GM21515 (cell line): ENCODE data around the gene COPS8.

ENCODE experiments used
- ATAC-seq: cut with Tn5 transposase; IDR thresholded peaks from one replicate; pipeline ENCODE4 v1.9.1; 2021; ENCODE audit not compliant: unreplicated experiment

COPS8 gene

DNA sequence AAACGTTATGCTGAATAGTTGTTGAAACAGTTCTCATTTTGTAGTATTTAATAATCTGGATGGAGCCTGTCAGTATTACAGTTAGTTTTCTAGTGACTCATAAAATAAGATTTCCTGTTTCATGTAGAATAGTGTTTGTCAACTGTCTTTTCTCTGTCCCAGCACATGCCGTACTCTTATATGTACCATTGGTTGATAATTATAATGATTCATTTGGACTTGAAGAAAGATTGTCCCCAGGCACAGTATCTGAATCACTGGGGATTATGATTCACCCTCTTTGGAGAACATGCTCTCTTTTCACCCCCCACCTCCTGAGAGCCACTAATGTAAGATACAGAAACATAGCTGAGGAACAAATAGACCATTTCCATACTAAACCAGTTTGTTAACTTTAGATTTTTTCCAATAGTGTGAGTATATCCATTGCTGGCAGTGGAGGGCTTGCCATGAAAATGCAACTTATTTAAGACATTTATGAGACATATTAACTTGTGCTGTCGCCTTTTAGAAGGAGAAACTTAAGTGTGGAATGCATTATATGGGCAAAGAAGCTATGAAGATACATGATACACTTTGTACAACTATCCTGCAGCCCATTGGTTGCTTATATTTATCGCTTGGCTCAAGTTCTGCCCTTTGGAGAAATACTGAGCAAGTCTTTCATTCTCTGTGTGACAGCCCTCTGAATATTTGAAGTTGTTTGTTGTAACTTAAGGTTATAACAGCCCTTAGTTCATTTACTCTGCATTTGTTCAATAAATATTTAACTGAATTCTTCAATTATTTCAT is 12.4 kb downstream of the COPS8 start:
- no peak for ATAC-seq

- ATAC-seq: no peak
Observed at GRCh38 chr2:237099804-237100203, 14.1 kb downstream of the COPS8 start.

DNA sequence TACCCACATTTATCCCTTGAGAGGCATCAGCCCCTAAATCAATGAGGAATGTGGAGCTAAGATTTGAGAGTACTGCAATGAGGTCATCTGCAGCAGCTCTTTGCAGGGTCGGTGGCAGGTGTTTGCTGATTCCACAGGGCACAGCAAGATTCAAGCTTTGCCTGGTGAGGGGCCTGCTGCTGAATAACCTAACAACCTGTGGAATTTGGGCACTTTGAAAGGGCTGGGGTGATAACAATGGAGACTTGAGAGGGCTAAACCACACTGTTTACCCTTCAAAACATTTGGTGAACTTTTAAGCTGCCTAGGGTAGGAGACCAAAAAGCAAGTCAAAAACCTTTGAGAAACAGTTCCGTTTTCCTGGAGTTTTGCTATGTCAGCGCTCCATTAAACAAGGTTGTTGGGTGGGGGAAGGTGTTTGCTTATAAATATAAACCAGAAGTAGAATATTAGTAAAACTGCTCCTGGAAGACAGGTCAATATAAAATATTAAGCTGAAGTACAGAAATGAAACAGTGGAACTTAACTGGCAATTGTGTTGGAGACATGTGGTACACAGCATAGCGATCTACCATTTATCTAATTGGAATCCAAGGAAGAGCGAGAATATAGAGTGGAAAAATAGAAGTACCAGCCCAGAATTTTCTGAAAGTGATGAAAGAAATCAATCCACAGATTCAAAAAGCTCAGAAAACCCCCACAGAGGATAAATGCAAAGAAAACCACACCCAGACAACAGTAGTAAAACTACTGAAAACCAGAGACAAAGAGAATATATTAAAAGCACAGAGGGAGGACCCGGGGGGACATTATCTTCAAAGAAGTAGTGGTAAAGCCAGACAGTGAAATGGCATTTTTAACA is 15.7 kb downstream of the COPS8 start:
- ATAC-seq: no peak

DNA sequence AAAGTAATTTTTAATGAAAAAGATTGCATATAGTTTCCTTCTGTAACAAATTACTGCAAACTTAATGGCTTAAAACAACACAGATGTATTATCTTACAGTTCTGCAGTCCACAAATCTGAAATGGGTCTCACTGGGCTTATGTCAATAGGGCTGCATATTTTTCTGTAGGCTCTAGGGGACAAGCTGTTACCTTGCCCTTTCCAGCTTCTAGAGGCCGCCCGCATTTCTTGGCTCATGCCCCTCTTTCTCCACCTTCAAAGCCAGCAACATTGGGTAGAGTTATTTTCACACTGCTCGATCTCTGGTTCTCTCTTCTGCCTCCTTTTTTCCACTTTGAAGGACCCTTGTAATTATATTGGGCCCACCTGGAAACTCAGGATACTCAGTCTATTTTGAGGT is 16.7 kb downstream of the COPS8 start:
- no peak for ATAC-seq

DNA sequence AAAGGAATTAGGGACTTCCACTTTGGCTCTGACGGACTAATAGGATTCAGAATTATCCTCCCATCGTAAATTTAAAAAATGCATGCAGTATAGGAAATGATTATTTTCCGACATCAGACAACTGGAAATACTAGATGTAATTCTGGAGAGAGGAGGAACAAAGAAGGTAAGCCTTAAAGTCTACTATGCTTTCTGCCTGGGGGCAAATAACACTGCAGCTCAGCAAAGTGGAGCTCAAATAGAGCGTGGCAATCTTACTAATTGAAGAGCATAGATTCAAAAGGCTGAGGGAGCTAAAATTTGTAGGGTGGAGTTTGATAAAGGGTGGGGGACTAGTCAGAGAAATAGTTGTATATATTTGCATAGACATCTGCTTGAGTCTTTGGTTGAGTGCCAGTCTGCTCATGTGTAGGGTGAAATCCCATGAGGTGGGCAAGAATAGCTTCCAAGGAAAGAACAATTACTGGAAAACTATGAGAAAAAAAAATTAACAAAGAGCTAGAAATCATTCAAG is 23.8 kb downstream of the COPS8 start:
- ATAC-seq: no peak

GRCh38 chr2:237113026-237113795 is 27.5 kb downstream of the COPS8 start:
- no peak for ATAC-seq

- no peak for ATAC-seq
Observed at GRCh38 chr2:237115870-237116269, 30.2 kb downstream of the COPS8 start.

DNA sequence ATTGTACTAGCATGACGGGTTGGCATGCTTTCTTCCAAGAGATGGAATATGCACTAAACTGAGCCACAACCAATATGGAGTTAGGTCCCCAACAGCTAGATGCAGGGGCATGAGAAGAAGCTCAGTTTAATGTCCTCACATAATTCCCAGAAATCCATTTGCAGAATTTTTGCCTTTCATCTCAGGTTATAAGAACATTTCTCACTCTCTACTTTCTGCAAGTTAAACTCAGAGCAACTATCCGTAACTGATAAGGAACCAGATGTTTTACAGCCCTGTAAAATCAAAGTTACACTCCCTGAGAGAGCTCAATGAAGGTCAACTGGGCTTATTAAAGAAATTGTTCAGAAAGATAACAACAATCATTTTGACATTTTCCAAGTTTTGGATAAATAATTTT is 30.7 kb downstream of the COPS8 start:
- ATAC-seq: no peak

DNA sequence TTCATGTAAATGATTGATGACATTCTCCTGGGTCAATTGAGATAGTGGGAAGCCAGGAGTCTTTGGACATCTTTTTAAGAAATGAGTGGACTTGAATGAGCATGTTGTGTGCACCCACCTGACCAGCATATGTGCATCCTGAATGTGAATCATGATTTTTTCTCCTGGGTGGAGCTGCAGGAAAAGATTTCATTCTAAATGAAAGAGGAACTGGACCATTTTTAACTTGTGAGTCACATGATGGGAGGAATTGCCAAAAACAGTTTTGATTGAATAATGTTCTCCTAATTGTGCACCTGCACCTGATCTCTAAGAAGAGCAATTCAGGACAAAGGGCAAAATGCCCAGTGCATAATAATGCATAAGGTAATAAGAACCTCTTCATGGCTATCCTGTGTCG is 32.3 kb downstream of the COPS8 start:
- no peak for ATAC-seq

DNA sequence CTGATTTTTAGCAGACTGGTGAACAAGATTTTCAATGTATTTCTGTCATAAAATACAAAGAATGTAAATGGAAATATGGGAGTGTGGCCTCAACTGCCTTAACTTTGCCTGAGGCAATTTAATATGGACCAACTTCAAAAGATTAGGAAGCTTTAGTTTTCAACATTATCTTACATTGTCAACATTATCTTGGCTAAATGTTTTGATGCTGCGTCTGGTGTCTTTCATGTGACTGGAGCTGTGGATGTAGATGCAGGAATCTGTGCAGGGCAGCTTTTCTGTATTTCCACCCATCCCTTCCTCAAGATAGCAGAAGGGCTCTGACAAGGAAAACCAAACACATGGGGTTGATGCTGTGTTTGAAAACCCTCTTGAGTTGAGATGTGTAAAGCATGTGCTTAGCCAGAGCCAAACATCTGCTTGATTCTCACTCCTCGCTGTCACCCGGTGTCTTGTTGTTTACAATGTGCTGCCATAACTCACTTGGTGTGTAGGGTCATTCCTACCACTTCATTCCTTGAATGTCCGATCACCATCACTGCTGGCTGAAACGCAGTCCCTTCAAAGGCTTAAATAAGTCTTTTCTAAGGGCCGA is 33.0 kb downstream of the COPS8 start:
- no peak for ATAC-seq

GRCh38 chr2:237120916-237121315 is 35.2 kb downstream of the COPS8 start:
- no peak for ATAC-seq

DNA sequence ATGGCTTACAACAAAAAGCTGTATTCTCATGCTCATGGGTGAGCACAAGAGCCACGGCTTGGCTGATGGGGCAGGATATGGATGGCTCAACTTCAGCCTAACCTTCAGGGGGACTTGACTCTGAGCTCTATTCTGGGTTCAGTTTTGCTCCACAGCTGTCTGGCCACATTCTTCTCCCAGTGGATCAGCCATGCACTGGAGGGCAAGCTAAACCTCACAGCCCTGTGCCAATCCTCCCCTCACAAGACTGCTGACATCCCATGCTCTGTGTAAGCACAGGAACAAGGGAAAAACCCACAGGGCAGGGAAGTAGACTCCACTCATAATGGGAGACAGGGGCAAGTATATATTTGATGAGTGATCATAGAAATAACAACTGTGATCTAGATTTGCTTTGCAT is 35.6 kb downstream of the COPS8 start:
- ATAC-seq: no peak

DNA sequence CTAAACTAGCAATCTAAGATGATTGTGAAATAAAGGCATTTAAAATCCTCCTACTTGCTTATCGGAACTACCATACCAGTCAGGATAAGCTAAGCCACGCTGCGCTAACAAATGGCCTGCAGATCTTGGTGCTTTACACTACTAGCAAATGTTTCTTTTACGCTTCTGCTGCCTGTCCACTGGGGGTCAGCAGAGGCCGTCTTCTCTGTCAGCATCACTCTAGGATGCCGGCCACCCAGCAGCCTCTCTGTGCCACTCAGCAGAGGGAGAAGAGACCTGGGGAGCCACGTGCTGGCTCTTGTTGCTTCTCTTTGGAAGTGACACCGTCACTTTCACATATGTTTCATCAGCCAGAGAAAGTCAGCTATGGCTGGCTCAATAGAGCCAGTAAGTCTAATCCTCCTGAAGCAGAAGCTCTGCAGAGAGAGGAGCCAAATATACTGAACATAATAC is 36.6 kb downstream of the COPS8 start:
- no peak for ATAC-seq

- no peak for ATAC-seq
Observed at GRCh38 chr2:237124820-237125219, 39.1 kb downstream of the COPS8 start.

DNA sequence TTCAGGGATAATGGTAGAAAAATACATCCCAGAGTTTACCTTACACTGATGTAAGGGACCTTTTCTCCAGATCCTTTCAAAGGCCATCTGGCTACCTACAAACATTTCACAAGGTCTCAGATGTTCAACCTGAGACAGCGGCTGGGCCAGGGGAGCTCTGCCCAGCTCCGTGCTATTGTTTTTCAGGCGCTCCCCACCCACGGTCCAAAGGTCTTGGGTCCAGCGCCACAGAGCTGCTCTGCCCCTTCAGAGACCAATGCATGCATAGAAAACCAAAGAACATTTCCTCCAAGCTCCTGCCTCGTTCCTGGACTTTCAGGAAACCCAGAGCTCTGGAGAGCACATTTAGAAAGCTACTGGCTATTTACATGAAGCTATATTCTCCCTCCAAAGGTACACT is 40.3 kb downstream of the COPS8 start:
- ATAC-seq: no peak

- no peak for ATAC-seq
Observed at GRCh38 chr2:237126519-237127174, 41.0 kb downstream of the COPS8 start.

DNA sequence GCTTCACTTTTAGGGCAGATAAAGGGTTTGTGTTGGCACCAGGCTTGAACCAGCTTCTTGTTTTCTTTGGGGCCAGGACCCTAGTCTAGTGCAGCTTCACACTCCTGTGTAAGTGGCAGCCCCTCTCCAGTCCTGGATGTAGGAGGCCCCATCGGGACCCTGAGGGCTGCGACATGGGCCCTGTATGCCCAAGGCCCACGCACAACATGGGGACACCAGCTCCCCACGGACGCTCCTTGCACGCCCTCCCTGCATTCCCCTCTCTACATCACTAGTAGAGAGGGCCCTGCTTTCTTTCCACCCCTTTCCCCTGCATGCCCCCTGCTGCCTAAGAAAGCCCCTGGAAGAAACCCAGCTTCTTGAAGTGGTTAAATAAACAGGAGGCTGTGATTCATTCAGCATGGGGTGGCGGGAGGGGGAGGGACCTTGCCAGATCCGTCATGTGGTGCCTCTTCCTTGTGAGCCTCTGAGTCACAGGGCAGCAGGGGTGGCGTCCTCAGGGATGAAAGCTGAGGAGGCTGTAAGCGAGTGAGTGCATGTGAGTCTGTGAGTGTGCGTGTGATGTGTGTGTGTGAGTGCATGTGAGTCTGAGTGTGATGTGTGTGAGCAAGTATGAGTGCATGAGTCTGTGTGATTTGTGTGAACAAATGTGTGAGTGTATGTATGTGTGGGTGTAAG is 42.5 kb downstream of the COPS8 start:
- no peak for ATAC-seq

DNA sequence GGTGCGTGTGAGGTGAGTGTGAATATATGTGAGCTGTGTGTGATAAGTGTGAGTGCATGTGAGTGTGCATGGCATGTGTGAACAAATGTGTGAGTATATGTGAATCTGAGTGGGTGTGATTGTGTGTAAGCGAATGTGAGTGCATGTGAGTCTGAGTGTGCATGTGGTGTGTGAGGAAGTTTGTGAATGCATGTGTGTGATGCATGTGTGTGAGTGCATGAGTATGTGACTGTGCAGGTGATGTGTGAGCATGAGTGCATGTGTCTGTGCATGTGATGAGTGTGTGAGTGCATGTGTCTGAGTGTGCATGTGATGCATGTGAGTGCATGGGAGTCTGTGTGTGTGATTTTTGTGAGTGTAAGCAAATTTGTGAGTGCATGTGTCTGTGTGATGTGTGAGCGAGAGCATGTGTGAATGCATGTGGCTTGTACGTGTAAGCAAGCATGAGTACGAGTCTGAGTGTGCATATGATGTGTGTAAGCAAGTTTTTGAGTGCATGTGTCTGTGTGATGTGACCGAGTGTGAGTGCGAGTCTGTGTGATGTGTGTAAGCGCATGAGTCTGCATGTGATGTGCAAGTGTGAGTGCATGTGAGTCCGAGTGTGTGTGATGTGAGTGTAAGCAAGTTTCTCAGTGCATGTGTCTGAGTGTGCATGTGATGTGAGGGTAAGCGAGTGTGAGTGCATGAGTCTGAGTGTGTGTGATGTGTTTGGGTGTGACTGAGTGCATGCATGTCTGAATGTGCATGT is 43.3 kb downstream of the COPS8 start:
- no peak for ATAC-seq

GRCh38 chr2:237129625-237130263 is 44.1 kb downstream of the COPS8 start:
- ATAC-seq: no peak
